Measurements from ENCODE around the gene RRAGD. TPM values are rescaled to one million over a fixed set of nuclear protein-coding genes. Genes with fewer than 3 reads are reported as not detected.

The RRAGD gene
- total and polyA plus RNA-seq, 9 donors = 0.71 to 12.9 (median 7.9) TPM

DNA sequence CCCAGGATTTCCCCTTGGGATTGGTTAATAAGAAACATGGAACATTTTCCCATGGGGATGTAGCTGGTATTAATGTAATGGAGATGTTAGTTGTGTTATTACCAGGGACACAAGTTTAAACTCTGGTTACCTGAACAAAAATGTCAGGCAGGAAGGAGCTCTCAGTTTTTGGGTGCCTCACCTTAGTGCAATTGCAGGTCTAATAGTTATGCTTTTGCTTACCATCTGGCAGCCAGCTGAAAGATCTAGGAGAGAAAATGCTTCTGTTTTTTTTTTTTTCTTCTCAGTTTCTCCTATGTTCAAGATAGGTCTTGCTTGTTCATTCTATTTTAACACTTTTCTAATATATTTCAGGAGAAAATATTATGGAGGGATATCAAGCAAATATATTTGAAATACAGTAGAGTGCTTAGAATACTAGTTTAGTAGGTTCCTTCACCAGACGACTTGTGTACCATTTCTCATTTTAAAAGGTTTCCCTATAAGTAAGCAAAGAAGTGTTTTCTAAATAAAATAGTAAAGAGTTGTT, 55.4 kb downstream of the RRAGD start:
- Histone ChIP-seq H3K4me3 (no peak overlapping the region), H3K36me3 (no peaks in the 10 kb centered on the region), H3K4me1 (ENCODE audit: insufficient read depth) (no peaks in the 10 kb centered on the region), H3K27me3 (no peaks in the 10 kb centered on the region), H3K9me3 (no peaks in the 10 kb centered on the region), H3K27ac (no peak overlapping the region)
- no peak for DNase-seq
- TF ChIP-seq EP300 (IDR thresholded peaks at IDR 0.05) (no peak), POLR2A (IDR thresholded peaks at IDR 0.05) (no peak)
- TF ChIP-seq, protein P1, sequence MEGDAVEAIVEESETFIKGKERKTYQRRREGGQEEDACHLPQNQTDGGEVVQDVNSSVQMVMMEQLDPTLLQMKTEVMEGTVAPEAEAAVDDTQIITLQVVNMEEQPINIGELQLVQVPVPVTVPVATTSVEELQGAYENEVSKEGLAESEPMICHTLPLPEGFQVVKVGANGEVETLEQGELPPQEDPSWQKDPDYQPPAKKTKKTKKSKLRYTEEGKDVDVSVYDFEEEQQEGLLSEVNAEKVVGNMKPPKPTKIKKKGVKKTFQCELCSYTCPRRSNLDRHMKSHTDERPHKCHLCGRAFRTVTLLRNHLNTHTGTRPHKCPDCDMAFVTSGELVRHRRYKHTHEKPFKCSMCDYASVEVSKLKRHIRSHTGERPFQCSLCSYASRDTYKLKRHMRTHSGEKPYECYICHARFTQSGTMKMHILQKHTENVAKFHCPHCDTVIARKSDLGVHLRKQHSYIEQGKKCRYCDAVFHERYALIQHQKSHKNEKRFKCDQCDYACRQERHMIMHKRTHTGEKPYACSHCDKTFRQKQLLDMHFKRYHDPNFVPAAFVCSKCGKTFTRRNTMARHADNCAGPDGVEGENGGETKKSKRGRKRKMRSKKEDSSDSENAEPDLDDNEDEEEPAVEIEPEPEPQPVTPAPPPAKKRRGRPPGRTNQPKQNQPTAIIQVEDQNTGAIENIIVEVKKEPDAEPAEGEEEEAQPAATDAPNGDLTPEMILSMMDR (IDR thresholded peaks at IDR 0.05) = no peak
- 64 to 86% (median 66%) methylated on average over 1 of the region's 1 CpG for WGBS, 3 donors
- intact Hi-C loops (cut with DNase I) = loop anchor here in 1 of 4 donors (5.0 to 10.0 kb wide), 2 partner anchors 319 to 372 kb away; no protein-coding TSS in a partner anchor

DNA sequence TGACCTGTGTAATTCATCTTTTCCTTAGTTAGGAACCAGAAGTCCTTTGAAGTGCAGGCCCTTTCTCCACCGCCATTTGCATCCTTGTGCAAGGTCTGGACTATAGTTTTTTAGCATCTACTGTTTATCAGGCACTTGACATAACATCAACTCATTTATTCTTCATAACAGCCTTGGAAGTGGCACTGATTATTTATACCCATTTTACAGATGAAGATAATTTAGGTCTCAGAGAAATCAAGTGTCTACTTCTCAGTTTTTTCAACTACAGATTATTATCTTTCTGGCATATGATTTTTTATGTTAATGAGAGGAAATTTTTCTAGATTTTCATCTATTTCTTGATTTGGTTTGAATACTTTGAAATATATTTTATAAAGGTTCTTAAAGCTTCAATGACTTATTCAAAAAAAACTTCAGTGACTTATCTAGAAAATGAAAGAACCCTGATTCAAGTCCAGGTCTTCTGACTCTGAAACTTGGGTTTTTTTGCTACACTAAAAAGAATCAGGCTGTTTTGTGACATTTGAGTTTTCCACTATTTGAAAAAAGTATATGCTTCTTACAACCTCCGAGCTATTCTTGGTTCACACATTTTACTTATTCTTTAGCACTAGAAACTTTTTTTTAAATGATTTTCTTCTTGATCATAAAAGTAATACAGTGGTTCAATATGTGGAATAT, 56.4 kb downstream of the RRAGD start:
- H3K27me3 ChIP-seq = no peaks in the 10 kb centered on the region
- no peak overlapping the region for H3K4me3 ChIP-seq
- intact Hi-C loops (cut with DNase I) = loop anchor here in 1 of 4 donors (5.0 to 10.0 kb wide), 2 partner anchors 318 to 371 kb away; no protein-coding TSS in a partner anchor
- no peak for DNase-seq
- TF ChIP-seq EP300 (IDR thresholded peaks at IDR 0.05) = no peak
- TF ChIP-seq, protein P1 (IDR thresholded peaks at IDR 0.05) = no peak
- no peak for TF ChIP-seq POLR2A (IDR thresholded peaks at IDR 0.05)
- 86 to 95% (median 90%) methylated on average over 2 of the region's 2 CpGs for WGBS, 3 donors
- no peak overlapping the region for H3K27ac ChIP-seq
- no peaks in the 10 kb centered on the region for H3K36me3 ChIP-seq
- H3K9me3 ChIP-seq = no peaks in the 10 kb centered on the region
- peaks cover 4% of the 10 kb centered on the region for H3K4me1 ChIP-seq (ENCODE audit: insufficient read depth)

DNA sequence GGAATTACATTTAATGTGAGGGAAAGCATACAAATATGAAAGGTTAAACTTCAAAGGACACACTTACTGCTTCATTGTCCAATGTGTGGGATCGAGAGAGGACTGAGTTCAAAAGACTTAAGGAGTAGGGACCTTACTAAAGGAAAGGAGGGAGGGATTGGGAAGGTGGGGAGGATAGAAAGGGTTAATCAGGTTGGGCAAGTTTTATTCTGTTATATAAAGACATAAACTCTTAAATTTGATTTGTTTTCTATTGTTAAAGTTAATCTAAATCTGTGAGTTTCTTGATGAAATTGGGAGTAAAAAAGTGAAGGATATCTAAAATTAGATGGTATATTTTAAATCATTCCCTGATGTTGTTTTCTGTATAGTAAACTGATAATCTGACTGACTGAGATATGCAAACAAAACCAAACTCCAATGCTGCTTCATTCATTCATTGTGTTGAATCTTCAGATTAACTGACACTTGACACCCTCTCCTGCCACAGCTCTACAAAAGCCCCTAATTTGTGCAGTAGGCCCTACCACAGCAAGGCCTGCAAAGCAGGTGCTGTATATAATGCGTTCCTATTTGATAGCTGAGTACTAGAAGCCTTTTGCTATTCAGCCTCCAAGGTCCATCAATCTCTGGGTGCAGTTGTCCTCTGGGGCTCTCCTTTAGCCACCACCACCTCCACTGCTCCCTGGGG, 58.2 kb downstream of the RRAGD start:
- WGBS, 3 donors = 77 to 85% (median 83%) methylated on average over 2 of the region's 2 CpGs
- Histone ChIP-seq H3K9me3 (no peaks in the 10 kb centered on the region), H3K27ac (no peak overlapping the region), H3K27me3 (no peaks in the 10 kb centered on the region), H3K36me3 (no peaks in the 10 kb centered on the region), H3K4me1 (ENCODE audit: insufficient read depth) (peaks cover 7% of the 10 kb centered on the region), H3K4me3 (no peak overlapping the region)
- intact Hi-C loops (cut with DNase I) = loop anchor here in 2 of 4 donors (1.0 to 10.0 kb wide), 2 partner anchors 274 to 369 kb away; partner anchors contain the start of gene PNRC1 (in 1 of the 2)
- DNase-seq = no peak
- TF ChIP-seq, protein P1 (IDR thresholded peaks at IDR 0.05) = no peak
- TF ChIP-seq EP300 (IDR thresholded peaks at IDR 0.05) (no peak), POLR2A (IDR thresholded peaks at IDR 0.05) (no peak)

DNA sequence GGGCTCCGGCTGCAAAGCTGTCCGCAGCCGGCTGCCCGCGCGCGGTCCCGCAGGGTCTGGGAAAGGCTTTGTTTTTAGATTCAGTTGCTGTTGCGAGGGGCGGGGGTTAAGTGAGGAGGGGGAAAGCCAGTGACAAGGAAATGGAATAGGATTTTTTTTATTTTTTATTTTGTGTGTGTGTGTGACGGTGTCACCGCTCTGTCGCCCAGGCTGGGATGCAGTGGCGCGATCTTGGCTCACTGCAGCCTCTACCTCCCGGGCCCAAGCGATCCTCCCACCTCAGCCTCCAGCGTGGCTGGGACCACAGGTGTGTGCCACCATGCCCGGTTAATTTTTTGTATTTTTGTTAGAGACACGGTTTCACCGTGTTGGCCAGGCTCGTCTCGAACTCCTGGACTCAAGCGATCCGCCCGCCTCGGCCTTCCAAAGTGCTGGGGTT, 58.9 kb downstream of the RRAGD start:
- peak in 4 of 5 donors; percentile 9 to 50 (median 28) for DNase-seq
- Histone ChIP-seq H3K27ac (peak overlapping the region; percentile 93 to 99), H3K4me3 (peak overlapping the region; percentile 70), H3K9me3 (no peaks in the 10 kb centered on the region), H3K36me3 (no peaks in the 10 kb centered on the region), H3K27me3 (no peaks in the 10 kb centered on the region), H3K4me1 (ENCODE audit: insufficient read depth) (peaks cover 11% of the 10 kb centered on the region)
- TF ChIP-seq, protein P1 (IDR thresholded peaks at IDR 0.05) = no peak
- TF ChIP-seq EP300 (IDR thresholded peaks at IDR 0.05) = no peak
- TF ChIP-seq POLR2A (IDR thresholded peaks at IDR 0.05) = no peak
- intact Hi-C loops (cut with DNase I) = loop anchor here in 2 of 4 donors (1.0 to 10.0 kb wide), 2 partner anchors 273 to 368 kb away; partner anchors contain the start of gene PNRC1 (in 1 of the 2)
- WGBS, 3 donors = 20 to 32% (median 25%) methylated on average over 27 of the region's 27 CpGs
